Fibroblast of skin of left quadriceps (primary cell): ENCODE data around the gene XPNPEP2.
"Not testable (repeated sequence)": the region's sequence is repeated elsewhere in the genome, so short reads cannot be mapped to it uniquely, and the experiment has no call there.

Experiments used
- DNase-seq, 2 experiments: peaks; one replicate each; pipeline ENCODE4 v3.0.0-alpha.2; 2013; ENCODE audit warnings: low read depth in 2 of 2

The XPNPEP2 gene

DNA sequence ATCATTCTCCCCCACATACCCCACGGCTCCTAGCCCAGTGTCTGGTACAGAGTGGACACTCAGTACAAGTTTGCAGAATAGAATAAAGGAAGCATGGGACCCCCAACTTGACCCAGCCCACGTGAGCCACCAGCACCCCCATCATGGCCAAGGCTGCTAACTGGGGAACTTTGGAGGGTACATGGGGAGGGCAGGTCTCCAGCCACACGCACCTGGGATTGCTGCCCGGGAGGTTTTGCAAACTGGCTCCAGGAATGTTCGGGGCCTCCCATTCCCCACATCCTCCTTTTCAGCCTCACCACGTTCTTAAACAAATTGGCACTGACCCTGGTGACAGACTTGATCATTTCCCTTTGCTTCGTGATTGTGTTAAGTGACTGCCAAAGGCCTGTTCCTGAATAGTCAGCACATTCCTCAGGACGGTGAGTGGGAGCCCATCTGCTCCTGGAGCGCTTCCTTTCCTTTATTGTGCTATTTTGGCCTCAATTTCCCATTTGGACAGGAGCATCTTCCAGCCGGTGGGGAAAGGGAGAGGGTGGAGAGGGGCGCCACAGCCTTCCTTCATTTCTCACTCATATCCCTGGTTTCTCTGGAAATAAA lies 18.7 kb upstream of the XPNPEP2 start:
- DNase-seq, result no peak

GRCh38 chrX:129720741-129721140 lies 18.0 kb upstream of the XPNPEP2 start:
- no peak for DNase-seq

GRCh38 chrX:129721414-129721813 lies 17.4 kb upstream of the XPNPEP2 start:
- no peak for DNase-seq

DNA sequence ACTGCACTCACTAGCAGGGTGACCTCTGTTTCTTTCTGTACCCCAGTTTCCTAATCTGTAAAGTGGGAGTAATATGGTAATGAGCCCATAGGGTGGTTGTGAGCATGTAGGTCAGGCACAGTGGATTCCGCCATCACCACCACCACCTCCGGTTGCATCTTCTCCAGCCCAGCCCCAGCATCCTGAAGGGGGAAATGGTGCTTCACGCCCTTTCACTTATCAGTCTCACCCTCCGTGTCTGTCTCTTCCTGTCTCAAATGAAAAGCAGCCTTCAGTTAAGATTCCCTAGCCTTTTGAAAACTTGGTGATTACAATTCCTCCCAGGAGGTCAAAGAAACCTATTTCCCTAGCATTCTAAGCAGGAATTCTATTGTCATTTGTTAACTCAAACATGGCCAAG lies 16.9 kb upstream of the XPNPEP2 start:
- no peak for DNase-seq

GRCh38 chrX:129723511-129723910 lies 15.3 kb upstream of the XPNPEP2 start:
- DNase-seq, result no peak

DNA sequence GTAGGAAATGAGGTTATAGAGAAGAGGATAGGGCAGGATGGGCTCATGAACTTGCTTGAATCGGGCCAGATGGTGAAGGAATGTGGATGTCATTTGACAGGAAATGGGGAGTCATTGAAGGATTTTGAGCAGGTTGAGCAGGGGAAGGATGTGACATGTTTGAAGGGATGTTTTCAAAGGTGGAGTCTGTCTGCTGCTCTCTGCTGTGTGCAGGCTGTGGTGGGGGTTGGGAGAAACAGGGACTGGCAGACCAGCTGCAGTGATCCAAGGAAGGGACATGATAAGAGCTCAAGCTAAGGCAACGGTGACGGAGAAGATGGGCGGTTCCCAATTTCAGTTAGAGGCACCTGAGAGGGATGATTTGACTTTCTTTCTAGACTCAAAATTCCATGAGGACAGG lies 14.0 kb upstream of the XPNPEP2 start:
- no peak for DNase-seq

GRCh38 chrX:129726307-129727111 lies 12.3 kb upstream of the XPNPEP2 start:
- DNase-seq, result peak in 1 of 2 experiments; percentile 34

- DNase-seq, result no peak
Observed at GRCh38 chrX:129728061-129728460, 10.7 kb upstream of the XPNPEP2 start.

DNA sequence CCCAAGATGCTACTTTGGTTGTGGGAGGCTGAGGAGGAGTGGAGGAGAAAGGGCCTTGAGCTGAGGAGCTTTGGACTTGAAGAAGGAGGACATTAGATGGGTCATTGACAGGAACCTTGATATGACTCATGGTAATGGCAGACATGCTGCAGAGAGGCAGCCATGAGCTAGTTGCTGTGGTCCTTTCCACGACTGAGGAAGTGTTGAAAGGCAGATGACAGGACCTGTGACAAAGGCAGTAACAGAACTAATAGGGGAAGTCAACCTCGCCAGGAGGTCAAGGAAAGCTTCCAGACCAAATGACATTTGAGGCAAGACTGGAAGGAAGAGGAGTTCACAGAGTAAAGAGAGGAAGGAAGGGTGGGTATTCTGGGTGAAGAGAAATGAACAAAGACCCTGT lies 7.6 kb upstream of the XPNPEP2 start:
- DNase-seq, result no peak

GRCh38 chrX:129732857-129733256 lies 5.9 kb upstream of the XPNPEP2 start:
- DNase-seq, result no peak

DNA sequence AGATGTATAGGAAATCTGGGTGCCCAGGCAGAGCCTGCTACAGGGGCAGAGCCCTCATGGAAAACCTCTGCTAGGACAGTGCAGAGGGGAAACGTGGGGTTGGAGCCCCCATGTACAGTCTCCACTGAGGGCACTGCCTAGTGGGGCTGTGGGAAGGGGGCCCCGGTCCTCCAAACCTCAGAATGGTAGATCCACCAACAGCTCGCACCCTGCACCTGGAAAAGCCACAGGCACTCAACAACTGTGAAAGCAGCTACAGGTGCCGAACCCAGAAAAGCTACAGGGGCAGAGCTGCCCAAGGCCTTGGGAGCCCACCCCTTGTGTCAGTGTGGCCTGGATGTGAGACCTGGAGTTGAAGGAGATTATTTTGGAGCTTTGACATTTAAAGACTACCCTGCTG lies 5.4 kb upstream of the XPNPEP2 start:
- no peak for DNase-seq

- no peak for DNase-seq
Observed at GRCh38 chrX:129736491-129736890, 2.3 kb upstream of the XPNPEP2 start.

DNA sequence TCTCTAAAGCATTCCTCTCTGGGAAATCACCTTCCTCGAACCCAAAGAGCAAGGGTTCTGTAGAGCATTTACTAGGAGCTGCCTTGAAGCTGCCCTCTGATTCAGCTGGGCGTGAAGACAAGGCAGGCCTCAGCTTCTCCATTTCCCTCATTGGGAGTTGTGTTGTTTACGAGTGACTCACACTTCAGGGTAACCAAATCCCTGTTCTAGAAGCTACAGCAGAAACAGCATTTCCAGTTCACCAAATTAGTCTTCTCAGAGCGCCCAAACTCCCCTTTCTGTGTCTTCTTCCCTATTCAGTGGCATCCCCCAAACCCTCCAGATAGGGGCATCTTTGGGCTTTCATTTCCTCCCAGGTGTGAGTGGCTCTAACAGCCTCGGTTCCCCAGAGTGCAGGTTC lies 863 bp upstream of the XPNPEP2 start:
- no peak for DNase-seq

- no peak for DNase-seq
Observed at GRCh38 chrX:129739578-129739977, 799 bp downstream of the XPNPEP2 start.

- no peak for DNase-seq
Observed at GRCh38 chrX:129741880-129742758, 3.3 kb downstream of the XPNPEP2 start.

DNA sequence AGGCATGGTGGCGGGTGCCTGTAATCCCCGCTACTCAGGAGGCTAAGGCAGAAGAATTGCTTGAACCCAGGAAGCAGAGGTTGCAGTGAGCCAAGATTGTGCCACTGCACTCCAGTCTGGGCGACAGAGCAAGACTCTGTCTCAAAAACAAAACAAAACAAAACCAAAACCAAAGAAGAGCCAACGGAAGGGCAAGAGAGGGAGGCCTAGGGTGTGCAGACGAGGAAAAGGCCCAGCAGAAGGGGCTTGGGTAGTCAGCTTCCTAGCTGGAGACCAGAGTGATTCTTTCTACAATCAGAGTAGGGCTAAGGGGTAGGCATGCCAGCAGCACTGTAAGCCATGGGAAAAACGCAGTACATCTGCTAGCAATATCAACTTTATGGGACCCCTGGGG lies 4.0 kb downstream of the XPNPEP2 start:
- not testable (repeated sequence) for DNase-seq

- no peak for DNase-seq
Observed at GRCh38 chrX:129743821-129744220, 5.0 kb downstream of the XPNPEP2 start.

- DNase-seq, result no peak
Observed at GRCh38 chrX:129744861-129745321, 6.1 kb downstream of the XPNPEP2 start.

- no peak for DNase-seq
Observed at GRCh38 chrX:129746557-129747470, 8.0 kb downstream of the XPNPEP2 start.

DNA sequence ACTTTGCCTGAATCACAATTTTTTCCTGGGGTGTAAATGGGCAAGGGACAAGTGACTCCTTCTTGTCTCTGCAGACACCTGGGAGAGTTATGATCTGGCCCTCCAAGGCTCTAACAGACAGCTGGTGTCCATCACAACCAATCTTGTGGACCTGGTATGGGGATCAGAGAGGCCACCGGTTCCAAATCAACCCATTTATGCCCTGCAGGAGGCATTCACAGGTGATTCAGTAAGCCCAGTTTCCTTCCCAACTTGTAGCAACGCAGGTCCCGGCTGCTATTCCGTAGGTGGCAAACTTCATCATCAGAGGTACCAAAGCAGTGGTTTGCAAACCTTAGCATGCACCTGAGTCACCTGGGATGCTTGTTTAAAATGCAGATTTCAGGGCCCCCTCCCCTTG lies 8.8 kb downstream of the XPNPEP2 start:
- no peak for DNase-seq

- DNase-seq, result peak in 1 of 2 experiments; percentile 51
Observed at GRCh38 chrX:129748305-129748704, 9.5 kb downstream of the XPNPEP2 start.
